Mucosa of descending colon (tissue), 3 donors: ENCODE measurements around the gene ELMO1. TPM values are rescaled to one million over a fixed set of nuclear protein-coding genes. Genes with fewer than 3 reads are reported as not detected.

Experiments used
- ATAC-seq: fragments of 200-7000 bp; cut with Tn5 transposase; one replicate; pipeline ENCODE4 v1.9.1; 2020; ENCODE audit warnings: mild to moderate bottlenecking, moderate library complexity
- DNase-seq, 3 donors: peaks; one replicate each; pipeline ENCODE4 v3.0.0-alpha.2; 2020
- H3K36me3 ChIP-seq: fragments of 200-600 bp; one replicate; pipeline ENCODE4 v1.8.0; 2021; ENCODE audit warnings: low read depth, mild to moderate bottlenecking
- H3K4me1 ChIP-seq: fragments of 200-600 bp; one replicate; pipeline ENCODE4 v1.8.0; 2021; ENCODE audit warnings: low read depth, mild to moderate bottlenecking
- H3K4me3 ChIP-seq: fragments of 200-600 bp; one replicate; pipeline ENCODE4 v1.8.0; 2021; ENCODE audit warnings: mild to moderate bottlenecking
- H3K9me3 ChIP-seq: fragments of 200-600 bp; one replicate; pipeline ENCODE4 v1.8.0; 2021; ENCODE audit warnings: mild to moderate bottlenecking
- intact Hi-C, 2 donors: fragments of 100-400 bp; cut with DNase I in 1 of 2; cut with micrococcal nuclease in 1 of 2; formaldehyde crosslinking; loops; one replicate each; pipeline versions ENCODE4 v1.11.0 to v1.11.1; 2022; cut with DNase I, micrococcal nuclease
- total RNA-seq, 3 donors: library from RNA; stranded (reverse); fragmentation: NEBNext Ultra II Directional in 2 of 3; extraction: Animal tissue kit (Norgen Biotek cat#: 25700) in 2 of 3; gene quantifications; one replicate each; pipeline versions ENCODE4 v1.2.1 to v1.2.4, GENCODE V29; 2021 to 2023
- TF ChIP-seq, protein P1 (sequence below): fragments of 200-600 bp; IDR thresholded peaks from one replicate; pipeline ENCODE4 v1.8.0; 2022; ENCODE audit warnings: antibody characterized with exemption, mild to moderate bottlenecking
- donor health status: DM: no; HTN: no; CAD: no; lungs with moderate emphysema.
- donor health status: DM: no; HTN: no; CAD: no.
- donor health status: DM: no; HTN: yes; CAD: no.

ELMO1 gene
- total RNA-seq, 3 donors from 2014 or later: 9.7 to 27.2 (median 18.2) TPM

DNA sequence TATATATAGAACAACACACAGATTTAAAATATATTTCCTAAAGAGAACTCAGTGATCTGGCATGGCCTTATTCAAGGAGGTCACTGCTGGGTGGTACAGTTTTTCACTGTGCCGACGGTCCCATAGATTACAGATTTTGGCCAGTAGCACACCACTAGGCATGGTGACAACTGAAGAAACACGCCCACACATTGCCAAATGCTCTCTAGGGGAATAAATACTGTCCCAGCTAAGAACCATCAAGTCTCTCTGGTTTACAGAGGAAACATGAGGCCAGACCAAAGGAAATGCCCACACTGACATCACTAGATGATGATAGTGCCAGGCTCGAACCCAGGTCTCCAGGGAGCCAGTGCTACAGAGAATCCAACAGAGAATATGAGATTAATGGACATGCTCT lies 316.8 kb downstream of the ELMO1 start:
- ATAC-seq (no peak), DNase-seq (no peak)
- Histone ChIP-seq H3K4me3 (no peak overlapping the region), H3K36me3 (no peaks in the 10 kb centered on the region), H3K9me3 (no peaks in the 10 kb centered on the region), H3K4me1 (no peaks in the 10 kb centered on the region)
- TF ChIP-seq, protein P1, sequence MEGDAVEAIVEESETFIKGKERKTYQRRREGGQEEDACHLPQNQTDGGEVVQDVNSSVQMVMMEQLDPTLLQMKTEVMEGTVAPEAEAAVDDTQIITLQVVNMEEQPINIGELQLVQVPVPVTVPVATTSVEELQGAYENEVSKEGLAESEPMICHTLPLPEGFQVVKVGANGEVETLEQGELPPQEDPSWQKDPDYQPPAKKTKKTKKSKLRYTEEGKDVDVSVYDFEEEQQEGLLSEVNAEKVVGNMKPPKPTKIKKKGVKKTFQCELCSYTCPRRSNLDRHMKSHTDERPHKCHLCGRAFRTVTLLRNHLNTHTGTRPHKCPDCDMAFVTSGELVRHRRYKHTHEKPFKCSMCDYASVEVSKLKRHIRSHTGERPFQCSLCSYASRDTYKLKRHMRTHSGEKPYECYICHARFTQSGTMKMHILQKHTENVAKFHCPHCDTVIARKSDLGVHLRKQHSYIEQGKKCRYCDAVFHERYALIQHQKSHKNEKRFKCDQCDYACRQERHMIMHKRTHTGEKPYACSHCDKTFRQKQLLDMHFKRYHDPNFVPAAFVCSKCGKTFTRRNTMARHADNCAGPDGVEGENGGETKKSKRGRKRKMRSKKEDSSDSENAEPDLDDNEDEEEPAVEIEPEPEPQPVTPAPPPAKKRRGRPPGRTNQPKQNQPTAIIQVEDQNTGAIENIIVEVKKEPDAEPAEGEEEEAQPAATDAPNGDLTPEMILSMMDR: no peak
- intact Hi-C loops: no loop called here

DNA sequence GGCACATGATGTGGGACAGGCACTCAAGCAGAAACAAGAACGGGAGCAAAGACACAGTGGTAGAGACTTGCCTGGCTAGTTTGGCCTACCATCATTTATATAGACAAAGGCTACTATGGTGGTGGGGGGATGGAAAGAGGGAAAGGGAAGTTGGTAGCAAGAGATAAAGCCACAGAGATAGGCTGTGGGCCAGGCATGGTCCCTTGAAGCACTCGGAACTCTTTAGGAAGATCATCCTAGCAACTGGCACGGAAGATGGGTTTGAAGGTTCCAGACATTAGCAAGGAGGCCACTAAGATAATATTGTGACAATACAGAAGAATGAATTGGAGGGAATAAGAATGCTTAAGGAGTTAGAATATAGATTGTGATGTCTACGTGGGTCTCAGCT lies 319.6 kb downstream of the ELMO1 start:
- Histone ChIP-seq H3K9me3 (peaks cover 4% of the 10 kb centered on the region), H3K4me1 (no peaks in the 10 kb centered on the region), H3K36me3 (no peaks in the 10 kb centered on the region), H3K4me3 (no peak overlapping the region)
- DNase-seq (no peak), ATAC-seq (no peak)
- intact Hi-C loops: no loop called here
- TF ChIP-seq, protein P1: no peak

DNA sequence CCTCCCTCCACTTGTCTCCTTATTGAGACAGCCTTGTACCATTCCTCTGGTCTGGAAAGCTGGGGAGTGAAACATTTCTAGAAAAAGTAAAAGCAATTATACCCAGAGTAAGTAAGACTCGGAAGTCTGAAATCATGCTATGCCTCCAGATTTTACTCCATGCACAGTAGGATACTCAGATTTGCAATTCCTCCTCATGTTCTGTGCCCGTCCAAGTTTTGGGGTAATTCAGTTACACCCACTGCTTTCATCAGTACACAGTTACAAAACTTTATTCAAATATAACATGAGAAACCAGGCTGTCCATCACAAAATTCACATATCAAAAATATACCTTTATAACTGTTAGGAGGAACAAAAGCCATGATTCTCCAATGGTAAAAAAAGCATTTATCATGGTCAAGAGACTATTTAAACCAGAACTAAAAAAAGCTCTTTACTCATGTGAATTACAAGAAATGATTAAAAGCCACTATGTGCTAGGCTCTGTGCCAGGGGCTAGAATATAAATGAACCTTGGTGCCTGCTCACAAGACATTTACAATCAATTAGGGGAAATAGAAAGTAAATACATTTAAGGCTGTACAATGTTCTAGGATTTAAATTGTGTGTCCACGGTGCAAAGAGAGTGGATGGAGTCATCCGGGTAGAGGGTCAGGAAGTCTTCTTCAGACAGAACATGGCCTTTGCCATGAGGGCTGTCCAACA lies 320.2 kb downstream of the ELMO1 start:
- intact Hi-C loops: no loop called here
- TF ChIP-seq, protein P1: no peak

DNA sequence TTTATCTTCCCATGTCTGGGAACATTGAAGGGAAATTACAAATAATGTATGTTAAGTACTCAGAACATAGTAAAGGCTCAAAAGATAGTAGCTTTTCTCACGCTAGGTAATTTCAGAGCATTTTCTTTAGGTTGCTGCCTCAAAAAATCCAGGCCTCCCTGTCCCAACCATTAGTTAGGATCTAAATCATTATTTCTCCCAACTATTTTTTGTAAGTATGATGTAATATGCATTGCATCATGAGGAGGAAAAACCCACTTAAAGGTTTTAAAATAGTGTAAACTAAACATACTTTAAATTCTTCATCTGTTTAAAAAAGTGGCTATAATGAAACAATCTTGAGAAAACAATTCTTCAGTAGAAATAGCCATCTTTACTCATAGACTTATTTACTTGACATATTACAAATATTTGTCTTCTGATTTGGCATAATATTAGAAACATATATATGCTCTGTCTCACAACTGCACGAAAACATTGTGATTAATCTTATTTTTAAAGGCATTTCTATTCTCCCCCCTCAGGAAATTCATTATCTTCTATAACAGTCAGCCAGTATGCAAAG lies 329.3 kb downstream of the ELMO1 start:
- Histone ChIP-seq H3K4me3 (no peak overlapping the region), H3K36me3 (no peaks in the 10 kb centered on the region), H3K9me3 (no peaks in the 10 kb centered on the region), H3K4me1 (no peaks in the 10 kb centered on the region)
- DNase-seq (no peak), ATAC-seq (no peak)
- intact Hi-C loops: no loop called here
- TF ChIP-seq, protein P1: no peak

More for the DNA sequence above, 320.2 kb downstream of the ELMO1 start:
- H3K4me3 ChIP-seq: no peak overlapping the region
- no peaks in the 10 kb centered on the region for H3K36me3 ChIP-seq
- DNase-seq (no peak), ATAC-seq (peak; percentile 17)
- peaks cover 4% of the 10 kb centered on the region for H3K9me3 ChIP-seq
- H3K4me1 ChIP-seq: no peaks in the 10 kb centered on the region

DNA sequence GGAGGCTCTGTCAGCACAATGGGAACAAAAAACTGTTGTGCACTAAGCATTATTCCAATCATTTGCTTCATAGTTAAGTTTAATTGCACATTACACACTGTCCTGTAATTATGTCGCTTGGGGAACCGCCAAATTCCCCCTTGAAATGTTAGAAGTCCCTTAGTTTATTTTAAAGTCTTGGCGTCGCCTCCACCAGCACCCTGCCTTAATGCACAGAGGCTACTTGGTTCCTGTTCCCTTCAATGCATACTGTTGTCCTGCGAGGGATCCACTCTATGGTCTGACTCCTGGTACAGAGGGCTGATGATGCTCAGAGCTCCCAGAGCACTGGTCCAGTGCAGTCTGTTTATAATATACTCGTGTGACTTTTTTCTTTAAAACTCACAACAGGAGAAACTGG lies 330.7 kb downstream of the ELMO1 start:
- DNase-seq (no peak), ATAC-seq (no peak)
- TF ChIP-seq, protein P1: no peak
- H3K4me3 ChIP-seq: no peak overlapping the region
- intact Hi-C loops: no loop called here
- no peaks in the 10 kb centered on the region for H3K4me1 ChIP-seq
- no peaks in the 10 kb centered on the region for H3K9me3 ChIP-seq
- no peaks in the 10 kb centered on the region for H3K36me3 ChIP-seq
